Astrocyte (in vitro differentiated cells and primary cell): ENCODE data around the gene RABL2B.

Experiments
- EZH2 ChIP-seq: IDR thresholded peaks from 2 replicates; pipeline ENCODE4 v1.6.1; 2012; ENCODE audit warnings: mild to moderate bottlenecking, low read length, inconsistent platforms; ENCODE audit not compliant: insufficient read depth
- TF ChIP-seq, protein P1 (sequence below): IDR thresholded peaks from 2 replicates; pipeline ENCODE4 v1.5.1; 2011; ENCODE audit warnings: low read depth, mild to moderate bottlenecking, inconsistent platforms, low read length, moderate library complexity; ENCODE audit not compliant: insufficient read depth

DNA sequence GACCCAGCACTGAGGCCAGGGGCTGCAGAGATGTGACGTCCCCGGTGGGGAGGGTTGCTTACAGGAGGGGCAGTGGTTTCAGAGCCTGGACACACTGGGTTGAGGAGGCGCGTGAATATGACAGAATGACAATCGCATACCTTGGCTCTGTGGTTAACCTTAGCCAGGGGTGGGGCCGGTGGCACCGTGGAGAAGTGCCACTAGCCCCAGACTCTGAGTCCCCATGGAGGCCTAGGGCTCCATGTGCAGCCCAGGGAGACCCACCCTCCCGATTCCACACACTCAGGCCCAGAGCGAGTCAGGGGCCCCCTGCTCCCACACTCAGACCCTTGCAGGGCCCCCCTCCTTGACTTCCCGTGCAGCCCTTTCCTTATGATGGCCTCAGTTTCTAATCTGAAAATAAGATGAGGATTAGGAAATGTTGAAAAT is 49.1 kb downstream of the RABL2B start:
- TF ChIP-seq, protein P1, sequence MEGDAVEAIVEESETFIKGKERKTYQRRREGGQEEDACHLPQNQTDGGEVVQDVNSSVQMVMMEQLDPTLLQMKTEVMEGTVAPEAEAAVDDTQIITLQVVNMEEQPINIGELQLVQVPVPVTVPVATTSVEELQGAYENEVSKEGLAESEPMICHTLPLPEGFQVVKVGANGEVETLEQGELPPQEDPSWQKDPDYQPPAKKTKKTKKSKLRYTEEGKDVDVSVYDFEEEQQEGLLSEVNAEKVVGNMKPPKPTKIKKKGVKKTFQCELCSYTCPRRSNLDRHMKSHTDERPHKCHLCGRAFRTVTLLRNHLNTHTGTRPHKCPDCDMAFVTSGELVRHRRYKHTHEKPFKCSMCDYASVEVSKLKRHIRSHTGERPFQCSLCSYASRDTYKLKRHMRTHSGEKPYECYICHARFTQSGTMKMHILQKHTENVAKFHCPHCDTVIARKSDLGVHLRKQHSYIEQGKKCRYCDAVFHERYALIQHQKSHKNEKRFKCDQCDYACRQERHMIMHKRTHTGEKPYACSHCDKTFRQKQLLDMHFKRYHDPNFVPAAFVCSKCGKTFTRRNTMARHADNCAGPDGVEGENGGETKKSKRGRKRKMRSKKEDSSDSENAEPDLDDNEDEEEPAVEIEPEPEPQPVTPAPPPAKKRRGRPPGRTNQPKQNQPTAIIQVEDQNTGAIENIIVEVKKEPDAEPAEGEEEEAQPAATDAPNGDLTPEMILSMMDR = no peak
- no peak for TF ChIP-seq EZH2
